K562 (cell line): ENCODE results near the gene FBL. TPM values are rescaled to one million over a fixed set of nuclear protein-coding genes. Genes with fewer than 3 reads are reported as not detected.

ENCODE experiments used
- ATAC-seq: fragments of 200-7000 bp; cut with Tn5 transposase; 3 replicates; pipeline ENCODE4 v1.9.1; 2020; ENCODE audit warnings: moderate library complexity
- BruUV-seq: library from RNA; stranded (reverse); fragments of 400-500 nt; replicated peaks from 2 replicates; lab custom pipeline; 2021; lab: Mats Ljungman, UMichigan
- CTCF ChIA-PET: fragments of 300-600 bp; formaldehyde crosslinking; extraction: SDS; loops from one replicate; lab custom pipeline; 2021; ENCODE audit warnings: low intra/inter-chr PET ratio; lab: Yijun Ruan, JAX
- POLR2A ChIA-PET: fragments of 300-600, 350-650 bp; sonication (Branson Sonifier 250); formaldehyde crosslinking; extraction: SDS; loops from one replicate; lab custom pipeline; 2021; ENCODE audit warnings: antibody characterized with exemption, inconsistent platforms; lab: Yijun Ruan, JAX
- DNase-seq, 4 experiments: peaks; one replicate each; pipeline versions ENCODE4 v3.0.0 to v3.0.0-alpha.2; 2011 to 2018; ENCODE audit warnings: low spot score in 3 of 4, mixed read lengths in 3 of 4; ENCODE audit errors: extremely low read depth in 1 of 4
- FAIRE-seq: peaks from 2 replicates; lab custom pipeline; 2011; peaks lifted over from hg19 to GRCh38; lab: Jason Lieb, UNC
- H2AFZ ChIP-seq: 2 replicates; pipeline ENCODE4 v1.6.0; 2011; ENCODE audit warnings: low read depth, low read length, control low read depth, inconsistent platforms
- H3K27ac ChIP-seq: fragments of 200-600 bp; 3 replicates; pipeline ENCODE4 v1.8.0; 2011; ENCODE audit warnings: low read depth, mild to moderate bottlenecking, control low read depth, inconsistent platforms, low read length, moderate library complexity, mixed read lengths; ENCODE audit errors: extremely low read depth
- H3K27me3 ChIP-seq, 2 experiments: fragments of 300-600 bp in 1 of 2; 2 replicates in 1 of 2; 3 replicates in 1 of 2; pipeline versions ENCODE4 v1.6.0 to v1.8.0; 2011; ENCODE audit warnings: inconsistent platforms in 2 of 2, low read length in 2 of 2, mild to moderate bottlenecking in 1 of 2, mixed read lengths in 1 of 2, moderate library complexity in 1 of 2; ENCODE audit not compliant: control insufficient read depth in 2 of 2, insufficient read depth in 2 of 2
- H3K36me3 ChIP-seq: fragments of 300-600 bp; 3 replicates; pipeline ENCODE4 v1.8.0; 2011; ENCODE audit warnings: mild to moderate bottlenecking, low read length, inconsistent platforms; ENCODE audit not compliant: control insufficient read depth, insufficient read depth
- H3K4me1 ChIP-seq, 2 experiments: fragments of 200-600 bp in 1 of 2; replicated peaks in 1 of 2; 2 replicates in 1 of 2; 3 replicates in 1 of 2; pipeline versions ENCODE4 v1.5.1 to v1.8.0; 2011; ENCODE audit warnings: inconsistent platforms in 2 of 2, low read length in 2 of 2, mild to moderate bottlenecking in 1 of 2, mixed read lengths in 1 of 2, moderate library complexity in 1 of 2; ENCODE audit not compliant: control insufficient read depth in 2 of 2, insufficient read depth in 2 of 2
- H3K4me2 ChIP-seq: 2 replicates; pipeline ENCODE4 v1.6.1; 2011; ENCODE audit warnings: low read length, control low read depth, inconsistent platforms, mixed read lengths; ENCODE audit not compliant: insufficient read depth
- H3K4me3 ChIP-seq: fragments of 200-600 bp; sonication (generic), shearing (Covaris generic); 2 replicates; pipeline ENCODE4 v1.5.1; 2016; ENCODE audit warnings: control low read depth, inconsistent platforms
- H3K79me2 ChIP-seq: fragments of 200-600 bp; 3 replicates; pipeline ENCODE4 v1.8.0; 2011; ENCODE audit warnings: low read length, inconsistent platforms; ENCODE audit not compliant: control insufficient read depth, insufficient read depth
- H3K9ac ChIP-seq, 2 experiments: 2 replicates each; pipeline versions ENCODE4 v1.6.0 to v1.6.1; 2011; ENCODE audit warnings: low read depth in 2 of 2, low read length in 2 of 2, control low read depth in 1 of 2, inconsistent platforms in 1 of 2, mild to moderate bottlenecking in 1 of 2, mixed read lengths in 1 of 2; ENCODE audit not compliant: insufficient read depth in 1 of 2
- H3K9me1 ChIP-seq: one replicate; pipeline ENCODE4 v1.6.0; 2011; ENCODE audit warnings: inconsistent platforms, mild to moderate bottlenecking, low read length, moderate library complexity; ENCODE audit not compliant: control insufficient read depth, insufficient read depth
- H3K9me3 ChIP-seq: replicated peaks from 2 replicates; pipeline ENCODE4 v1.5.1; 2011; ENCODE audit warnings: low read depth, low read length, inconsistent platforms; ENCODE audit not compliant: control insufficient read depth, insufficient read depth
- H4K20me1 ChIP-seq: replicated peaks from 2 replicates; pipeline ENCODE4 v1.6.1; 2011; ENCODE audit warnings: low read length, inconsistent platforms, mixed read lengths; ENCODE audit not compliant: control insufficient read depth, insufficient read depth
- ARID2 ChIP-seq: fragments of 450-650 bp; IDR thresholded peaks from 2 replicates; pipeline ENCODE4 v1.6.1; 2017; ENCODE audit warnings: antibody characterized with exemption, mild to moderate bottlenecking
- FOXA1 ChIP-seq: fragments of 450-650 bp; IDR thresholded peaks from 2 replicates; pipeline ENCODE4 v1.6.1; 2016; ENCODE audit warnings: mild to moderate bottlenecking, borderline replicate concordance
- GTF2F1 ChIP-seq: IDR thresholded peaks from 2 replicates; pipeline ENCODE4 v1.6.1; 2011; ENCODE audit warnings: low read depth, low read length, improper control_type of control experiment
- ILK ChIP-seq: fragments of 450-650 bp; IDR thresholded peaks from 2 replicates; pipeline ENCODE4 v1.6.1; 2016; ENCODE audit warnings: missing genetic modification characterization, low read depth, mild to moderate bottlenecking, missing compliant biosample characterization, moderate library complexity, borderline replicate concordance
- MBD2 ChIP-seq: sonication (generic); IDR thresholded peaks from 2 replicates; pipeline ENCODE4 v1.6.1; 2016; ENCODE audit warnings: low read depth, borderline replicate concordance
- MCM2 ChIP-seq: fragments of 450-650 bp; IDR thresholded peaks from 2 replicates; pipeline ENCODE4 v1.6.1; 2017; ENCODE audit warnings: low read depth, mild to moderate bottlenecking
- NCOR1 ChIP-seq: fragments of 450-650 bp; IDR thresholded peaks from 2 replicates; pipeline ENCODE4 v1.6.1; 2016; ENCODE audit warnings: mild to moderate bottlenecking, moderate library complexity
- NFATC3 ChIP-seq: fragments of 450-650 bp; IDR thresholded peaks from 2 replicates; pipeline ENCODE4 v1.6.1; 2017; ENCODE audit warnings: mild to moderate bottlenecking
- RUNX1 ChIP-seq: sonication (generic); IDR thresholded peaks from 2 replicates; pipeline ENCODE4 v1.6.1; 2016; ENCODE audit warnings: antibody characterized with exemption, low read depth
- SNIP1 ChIP-seq: fragments of 450-650 bp; IDR thresholded peaks from 2 replicates; pipeline ENCODE4 v1.7.1; 2017; ENCODE audit warnings: low read depth, mild to moderate bottlenecking
- SUPT5H ChIP-seq: fragments of 450-650 bp; IDR thresholded peaks from 2 replicates; pipeline ENCODE4 v1.6.1; 2016
- XRCC4 ChIP-seq: IDR thresholded peaks from one replicate; pipeline ENCODE4 v1.6.1; 2011; ENCODE audit not compliant: insufficient read depth, insufficient read length; ENCODE audit errors: extremely low read depth
- ZC3H4 ChIP-seq: sonication (generic); formaldehyde crosslinking; IDR thresholded peaks from 2 replicates; pipeline ENCODE4 v1.9.0; 2021; ENCODE audit warnings: missing genetic modification reagents, borderline replicate concordance
- ZNF232 ChIP-seq: sonication (generic); formaldehyde crosslinking; IDR thresholded peaks from 2 replicates; pipeline ENCODE4 v1.8.0; 2022; ENCODE audit warnings: mild to moderate bottlenecking, missing genetic modification reagents
- ZNF24 ChIP-seq: fragments of 450-650 bp; IDR thresholded peaks from 2 replicates; pipeline ENCODE4 v1.6.1; 2016
- ZNF584 ChIP-seq: fragments of 200-800 bp; sonication (Bioruptor generic); IDR thresholded peaks from 2 replicates; pipeline ENCODE4 v1.6.1; 2016; ENCODE audit warnings: low read depth, mild to moderate bottlenecking, missing genetic modification characterization, missing compliant biosample characterization
- WGBS: fragments of 100-300 bp; shearing (Covaris generic); methylation state at CpG from one replicate; pipeline ENCODE4 v1.1.6; 2016; ENCODE audit warnings: low coverage, mixed read lengths; ENCODE audit not compliant: insufficient coverage; ENCODE audit errors: missing lambda C conversion rate; 5-methylcytosine and 5-hydroxymethylcytosine counted together
- in situ Hi-C: fragments of 300-500 bp; cut with MboI; formaldehyde crosslinking; loops from 4 replicates; pipeline ENCODE4 v1.15.0; 2018; ENCODE audit warnings: inconsistent platforms, mixed read lengths
- intact Hi-C: fragments of 100-400 bp; cut with micrococcal nuclease; formaldehyde crosslinking; loops from 2 replicates; pipeline ENCODE4 v1.14.2; 2022
- polyA plus RNA-seq, 8 experiments: library from polyadenylated mRNA; depleted of rRNA in 4 of 8; stranded (reverse) in 5 of 8; unstranded in 3 of 8; fragments of >200 nt; fragmentation: Nextera tagmentation in 2 of 8; fragmentation: Illumina TruSeq in 1 of 8; extraction: Ambion mirVana in 2 of 8; extraction: Trizol in 1 of 8; gene quantifications; 2 replicates each; pipeline versions ENCODE4 v1.2.1 to v1.2.3, GENCODE V29; 2011 to 2014; ENCODE audit warnings: inconsistent platforms in 1 of 8, missing spikeins in 1 of 8
- total RNA-seq, 7 experiments: library from RNA; depleted of rRNA in 6 of 7; stranded (reverse); fragments of >200 nt in 6 of 7; fragmentation: Illumina TruSeq in 2 of 7; extraction: Trizol in 2 of 7; gene quantifications; 2 replicates each; pipeline versions ENCODE4 v1.2.1 to v1.2.3, GENCODE V29; 2011 to 2021; ENCODE audit warnings: low replicate concordance in 1 of 7

Gene FBL
- total and polyA plus RNA-seq, 9 of the 15 experiments (the other 6 are each of a cell fraction or from before 2014, with no cell fraction given): 201 to 1,696 (median 696) TPM

DNA sequence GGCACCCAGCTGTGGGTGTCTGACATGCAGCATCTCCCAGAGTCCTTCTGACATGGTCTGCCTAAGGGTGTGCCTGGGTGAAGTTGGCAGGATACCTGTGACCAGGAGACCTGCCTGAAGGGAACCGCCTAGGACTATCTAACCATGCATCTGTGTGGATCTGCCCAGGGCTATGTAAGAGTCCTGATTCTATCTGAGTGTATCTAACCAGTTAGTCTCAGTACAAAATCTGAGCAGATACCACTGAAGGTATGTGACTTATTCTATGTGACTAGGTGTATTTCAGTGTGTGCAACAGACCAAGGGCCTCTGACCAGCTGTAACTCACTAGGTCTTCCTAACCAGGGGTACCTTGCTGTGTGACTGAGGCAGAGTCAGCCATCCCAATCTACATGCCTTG lies 28.2 kb upstream of the FBL start:
- ATAC-seq (no peak), DNase-seq (no peak), FAIRE-seq (no peak)
- ChIA-PET POLR2A (no interaction called here), CTCF (no interaction called here)
- Histone ChIP-seq H4K20me1 (no peaks in the 10 kb centered on the region), H3K79me2 (no peaks in the 10 kb centered on the region), H3K4me1 (peaks cover 0 to 21% of the 10 kb centered on the region in 2 experiments; a peak in 2 of 5 replicates), H2AFZ (no peak overlapping the region), H3K36me3 (no peaks in the 10 kb centered on the region), H3K9me1 (peaks cover 3% of the 10 kb centered on the region), H3K4me2 (no peak overlapping the region), H3K9ac (no peak overlapping the region), H3K9me3 (no peaks in the 10 kb centered on the region), H3K4me3 (no peak overlapping the region), H3K27me3 (peaks cover 15 to 56% of the 10 kb centered on the region in 2 experiments), H3K27ac (no peak overlapping the region)
- BruUV-seq: no TSS peak
- intact Hi-C loops: no loop called here
- TF ChIP-seq ARID2 (no peak), FOXA1 (no peak), ILK (no peak), XRCC4 (no peak), MCM2 (no peak), GTF2F1 (no peak), MBD2 (no peak), ZNF24 (no peak), SNIP1 (no peak), RUNX1 (no peak), NCOR1 (no peak), ZNF232 (CRISPR knock-in tag) (no peak), NFATC3 (no peak), ZNF584 (CRISPR knock-in tag) (no peak), SUPT5H (no peak), ZC3H4 (no peak)
- in situ Hi-C loops: no loop called here
- WGBS: 0% methylated on average over 1 of the region's 1 CpG
